ENCODE results near the gene TEX11. TPM values are rescaled to one million over a fixed set of nuclear protein-coding genes. Genes with fewer than 3 reads are reported as not detected.

TEX11 gene
- total RNA-seq, 2 donors from 2014 or later, result 2.6 TPM; not detected in 1

- TF ChIP-seq CTCF (IDR thresholded peaks at IDR 0.05) (no peak), POLR2AphosphoS5 (IDR thresholded peaks at IDR 0.05) (no peak), POLR2A (IDR thresholded peaks at IDR 0.05) (no peak)
- Histone ChIP-seq H3K27ac (no peak overlapping the region), H3K4me3 (no peak overlapping the region), H3K4me1 (replicated peaks) (no peaks in the 10 kb centered on the region), H3K9me3 (no peaks in the 10 kb centered on the region), H3K27me3 (replicated peaks; ENCODE audit: insufficient read depth) (no peaks in the 10 kb centered on the region), H3K36me3 (no peaks in the 10 kb centered on the region)
- 48% methylated on average over 6 of the region's 6 CpGs for WGBS
- intact Hi-C loops (cut with DNase I), result no loop called here
- DNase-seq (ENCODE audit: low spot score), result peak; percentile 6
Observed at GRCh38 chrX:70479922-70480659, 428.4 kb downstream of the TEX11 start.

GRCh38 chrX:70479247-70479921, 429.1 kb downstream of the TEX11 start:
- intact Hi-C loops (cut with DNase I), result no loop called here
- Histone ChIP-seq H3K36me3 (no peaks in the 10 kb centered on the region), H3K27me3 (replicated peaks; ENCODE audit: insufficient read depth) (no peaks in the 10 kb centered on the region), H3K27ac (peak overlapping the region; percentile 39 to 53), H3K4me3 (no peak overlapping the region), H3K9me3 (no peaks in the 10 kb centered on the region), H3K4me1 (replicated peaks) (no peaks in the 10 kb centered on the region)
- 26% methylated on average over 3 of the region's 4 CpGs for WGBS
- TF ChIP-seq POLR2AphosphoS5 (IDR thresholded peaks at IDR 0.05), result no peak
- no peak for TF ChIP-seq CTCF (IDR thresholded peaks at IDR 0.05)
- TF ChIP-seq POLR2A (IDR thresholded peaks at IDR 0.05), result no peak
- DNase-seq (ENCODE audit: low spot score), result peak; percentile 5

Small RNAs within 50 kb of the gene (small RNA-seq; reads per million reads assigned to genes)
- gene SNORD3E, result 0 reads per million in 2 donors

Other genes starting within 250 kb of the TEX11 start
- 1 to 10 TPM; 2.2 to 7.6 TPM for gene SLC7A3, start 22.4 kb upstream of the TEX11 start, total RNA-seq
- 10 to 100 TPM; 54.5 to 65.5 TPM for gene SNX12, start 159.6 kb upstream of the TEX11 start, total RNA-seq
- 10 to 100 TPM; 40.4 to 74.0 TPM for gene FOXO4, start 187.1 kb upstream of the TEX11 start, total RNA-seq
- gene CXorf65, start 198.0 kb upstream of the TEX11 start, total RNA-seq, result not detected
- 1 to 10 TPM in 1 of 2 donors, under 1 TPM in 1; 0.73 to 2.8 TPM for gene IL2RG, start 202.9 kb upstream of the TEX11 start, total RNA-seq
- gene MED12, start 209.9 kb upstream of the TEX11 start, total RNA-seq, result 10 to 100 TPM; 29.4 to 82.3 TPM
- 1 to 10 TPM; 1.4 to 9.4 TPM for gene NLGN3, start 236.1 kb upstream of the TEX11 start, total RNA-seq